Ovary (tissue), 3 donors: ENCODE data around the gene SLC13A5.

Source experiments
- CTCF ChIP-seq, 3 donors: fragments of 450-650 bp in 2 of 3; fragments of 200-600 bp in 1 of 3; IDR thresholded peaks; one replicate each; pipeline versions ENCODE4 v1.5.1 to v1.8.0; 2016 to 2022; ENCODE audit warnings: antibody characterized with exemption in 3 of 3, mild to moderate bottlenecking in 1 of 3
- EP300 ChIP-seq: sonication (generic); formaldehyde crosslinking; IDR thresholded peaks from one replicate; pipeline ENCODE4 v1.6.1; 2017; ENCODE audit warnings: antibody characterized with exemption
- POLR2A ChIP-seq: fragments of 450-650 bp; IDR thresholded peaks from one replicate; pipeline ENCODE4 v1.6.1; 2017; ENCODE audit warnings: antibody characterized with exemption, mild to moderate bottlenecking, moderate library complexity
- donor health status: DM: no; HTN: no; CAD: no.

- TF ChIP-seq CTCF (IDR thresholded peaks at IDR 0.05) (no peak), POLR2A (no peak), EP300 (no peak)
Observed at GRCh38 chr17:6699997-6700947, 12.9 kb downstream of the SLC13A5 start.
